ENCODE measurements around the gene SLC26A5.

SLC26A5 gene

GRCh38 chr7:103394566-103394965, 51.4 kb downstream of the SLC26A5 start:
- Histone ChIP-seq H3K9me3 (replicated peaks in 1 of 2; ENCODE audit: control insufficient read depth in 2 of 2, insufficient read depth in 1 of 2, low read depth in 1 of 2, low read length in 2 of 2) (no peaks in the 10 kb centered on the region), H3K79me1 (ENCODE audit: low read depth, low read length) (no peaks in the 10 kb centered on the region), H4K91ac (ENCODE audit: low read depth, low read length, poor library complexity) (no peak overlapping the region), H2AFZ (ENCODE audit: low read length) (no peak overlapping the region), H2AK5ac (ENCODE audit: low read depth, low read length) (no peak overlapping the region), H3K9ac (ENCODE audit: low read depth, low read length, poor library complexity) (no peak overlapping the region), H3K23ac (ENCODE audit: low read depth, low read length, poor library complexity) (no peak overlapping the region), H3K14ac (ENCODE audit: low read length) (no peak overlapping the region), H2BK5ac (ENCODE audit: low read length) (no peak overlapping the region), H3K27me3 (ENCODE audit: control insufficient read depth in 3 of 3, insufficient read depth in 3 of 3, low read depth in 1 of 3, low read length in 3 of 3) (no peaks in the 10 kb centered on the region), H2BK15ac (ENCODE audit: low read length) (no peak overlapping the region), H3K27ac (replicated peaks; ENCODE audit: low read length) (no peak overlapping the region), H3K36me3 (replicated peaks in 1 of 2; ENCODE audit: control insufficient read depth in 2 of 2, insufficient read depth in 2 of 2, low read length in 2 of 2) (no peaks in the 10 kb centered on the region), H3K4me3 (ENCODE audit: low read length in 2 of 2) (no peak overlapping the region), H3K18ac (ENCODE audit: low read length) (no peak overlapping the region), H2BK12ac (ENCODE audit: low read length) (no peak overlapping the region), H3K4me2 (ENCODE audit: insufficient read depth, low read length, poor library complexity, severe bottlenecking) (no peak overlapping the region), H3K4ac (ENCODE audit: low read length) (no peak overlapping the region), H2BK120ac (ENCODE audit: low read depth, low read length) (no peak overlapping the region), H3K4me1 (ENCODE audit: control insufficient read depth in 2 of 2, insufficient read depth in 1 of 2, low read depth in 1 of 2, low read length in 2 of 2) (no peaks in the 10 kb centered on the region), H4K8ac (ENCODE audit: low read depth, low read length) (no peak overlapping the region)
- no peak for DNase-seq (ENCODE audit: low spot score)
- whole genome bisulfite sequencing, 2 donors (ENCODE audit: extremely low coverage in 2 of 2, insufficient read length in 2 of 2, insufficient replicate concordance in 1 of 2): no CpG with 5 or more reads among the region's 4 CpGs

GRCh38 chr7:103391976-103392375, 54.0 kb downstream of the SLC26A5 start:
- Histone ChIP-seq H2BK15ac (ENCODE audit: low read length) (no peak overlapping the region), H2BK5ac (ENCODE audit: low read length) (no peak overlapping the region), H2AFZ (ENCODE audit: low read length) (no peak overlapping the region), H2AK5ac (ENCODE audit: low read depth, low read length) (no peak overlapping the region), H4K91ac (ENCODE audit: low read depth, low read length, poor library complexity) (no peak overlapping the region), H3K4me3 (ENCODE audit: low read length in 2 of 2) (no peak overlapping the region), H3K27ac (replicated peaks; ENCODE audit: low read length) (no peak overlapping the region), H3K4me2 (ENCODE audit: insufficient read depth, low read length, poor library complexity, severe bottlenecking) (no peak overlapping the region), H3K79me1 (ENCODE audit: low read depth, low read length) (no peaks in the 10 kb centered on the region), H3K4me1 (ENCODE audit: control insufficient read depth in 2 of 2, insufficient read depth in 1 of 2, low read depth in 1 of 2, low read length in 2 of 2) (no peaks in the 10 kb centered on the region), H2BK120ac (ENCODE audit: low read depth, low read length) (no peak overlapping the region), H3K23ac (ENCODE audit: low read depth, low read length, poor library complexity) (no peak overlapping the region), H3K14ac (ENCODE audit: low read length) (no peak overlapping the region), H4K8ac (ENCODE audit: low read depth, low read length) (no peak overlapping the region), H3K9ac (ENCODE audit: low read depth, low read length, poor library complexity) (no peak overlapping the region), H3K9me3 (replicated peaks in 1 of 2; ENCODE audit: control insufficient read depth in 2 of 2, insufficient read depth in 1 of 2, low read depth in 1 of 2, low read length in 2 of 2) (no peaks in the 10 kb centered on the region), H3K4ac (ENCODE audit: low read length) (no peak overlapping the region), H2BK12ac (ENCODE audit: low read length) (no peak overlapping the region), H3K27me3 (ENCODE audit: control insufficient read depth in 3 of 3, insufficient read depth in 3 of 3, low read depth in 1 of 3, low read length in 3 of 3) (no peaks in the 10 kb centered on the region), H3K36me3 (replicated peaks in 1 of 2; ENCODE audit: control insufficient read depth in 2 of 2, insufficient read depth in 2 of 2, low read length in 2 of 2) (no peaks in the 10 kb centered on the region), H3K18ac (ENCODE audit: low read length) (no peak overlapping the region)
- DNase-seq (ENCODE audit: low spot score): no peak
- no CpG with 5 or more reads among the region's 2 CpGs for WGBS, 2 donors (ENCODE audit: extremely low coverage in 2 of 2, insufficient read length in 2 of 2, insufficient replicate concordance in 1 of 2)

- H2AFZ ChIP-seq (ENCODE audit: low read length): no peak overlapping the region
- H3K4me1 ChIP-seq (ENCODE audit: control insufficient read depth in 2 of 2, insufficient read depth in 1 of 2, low read depth in 1 of 2, low read length in 2 of 2): no peaks in the 10 kb centered on the region
- no peak overlapping the region for H2AK5ac ChIP-seq (ENCODE audit: low read depth, low read length)
- H3K4ac ChIP-seq (ENCODE audit: low read length): no peak overlapping the region
- no peaks in the 10 kb centered on the region for H3K36me3 ChIP-seq (replicated peaks in 1 of 2; ENCODE audit: control insufficient read depth in 2 of 2, insufficient read depth in 2 of 2, low read length in 2 of 2)
- no peak overlapping the region for H3K4me3 ChIP-seq (ENCODE audit: low read length in 2 of 2)
- no peak overlapping the region for H3K9ac ChIP-seq (ENCODE audit: low read depth, low read length, poor library complexity)
- no peaks in the 10 kb centered on the region for H3K79me1 ChIP-seq (ENCODE audit: low read depth, low read length)
- no peak overlapping the region for H3K4me2 ChIP-seq (ENCODE audit: insufficient read depth, low read length, poor library complexity, severe bottlenecking)
- no peaks in the 10 kb centered on the region for H3K27me3 ChIP-seq (ENCODE audit: control insufficient read depth in 3 of 3, insufficient read depth in 3 of 3, low read depth in 1 of 3, low read length in 3 of 3)
- no peak overlapping the region for H3K14ac ChIP-seq (ENCODE audit: low read length)
- no peak overlapping the region for H4K91ac ChIP-seq (ENCODE audit: low read depth, low read length, poor library complexity)
- no peak for DNase-seq (ENCODE audit: low spot score)
- no peak overlapping the region for H2BK120ac ChIP-seq (ENCODE audit: low read depth, low read length)
- H4K8ac ChIP-seq (ENCODE audit: low read depth, low read length): no peak overlapping the region
- no peak overlapping the region for H2BK15ac ChIP-seq (ENCODE audit: low read length)
- H3K18ac ChIP-seq (ENCODE audit: low read length): no peak overlapping the region
- no peak overlapping the region for H2BK12ac ChIP-seq (ENCODE audit: low read length)
- no peak overlapping the region for H3K27ac ChIP-seq (replicated peaks; ENCODE audit: low read length)
- no CpG with 5 or more reads among the region's 5 CpGs for whole genome bisulfite sequencing, 2 donors (ENCODE audit: extremely low coverage in 2 of 2, insufficient read length in 2 of 2, insufficient replicate concordance in 1 of 2)
- no peak overlapping the region for H3K23ac ChIP-seq (ENCODE audit: low read depth, low read length, poor library complexity)
- H2BK5ac ChIP-seq (ENCODE audit: low read length): no peak overlapping the region
- no peaks in the 10 kb centered on the region for H3K9me3 ChIP-seq (replicated peaks in 1 of 2; ENCODE audit: control insufficient read depth in 2 of 2, insufficient read depth in 1 of 2, low read depth in 1 of 2, low read length in 2 of 2)
These were observed 54.9 kb downstream of the SLC26A5 start for GRCh38 chr7:103391150-103391549.

- H3K18ac ChIP-seq (ENCODE audit: low read length): no peak overlapping the region
- no peak overlapping the region for H2BK12ac ChIP-seq (ENCODE audit: low read length)
- H3K4me3 ChIP-seq (ENCODE audit: low read length in 2 of 2): no peak overlapping the region
- no peak overlapping the region for H2BK15ac ChIP-seq (ENCODE audit: low read length)
- no peak overlapping the region for H2AFZ ChIP-seq (ENCODE audit: low read length)
- H4K8ac ChIP-seq (ENCODE audit: low read depth, low read length): no peak overlapping the region
- H3K4me2 ChIP-seq (ENCODE audit: insufficient read depth, low read length, poor library complexity, severe bottlenecking): no peak overlapping the region
- no peaks in the 10 kb centered on the region for H3K4me1 ChIP-seq (ENCODE audit: control insufficient read depth in 2 of 2, insufficient read depth in 1 of 2, low read depth in 1 of 2, low read length in 2 of 2)
- no peak overlapping the region for H2BK120ac ChIP-seq (ENCODE audit: low read depth, low read length)
- no peak for DNase-seq (ENCODE audit: low spot score)
- H3K36me3 ChIP-seq (replicated peaks in 1 of 2; ENCODE audit: control insufficient read depth in 2 of 2, insufficient read depth in 2 of 2, low read length in 2 of 2): no peaks in the 10 kb centered on the region
- H3K9ac ChIP-seq (ENCODE audit: low read depth, low read length, poor library complexity): no peak overlapping the region
- H2AK5ac ChIP-seq (ENCODE audit: low read depth, low read length): no peak overlapping the region
- no peak overlapping the region for H2BK5ac ChIP-seq (ENCODE audit: low read length)
- no peak overlapping the region for H3K14ac ChIP-seq (ENCODE audit: low read length)
- H4K91ac ChIP-seq (ENCODE audit: low read depth, low read length, poor library complexity): no peak overlapping the region
- no peak overlapping the region for H3K4ac ChIP-seq (ENCODE audit: low read length)
- WGBS, 2 donors (ENCODE audit: extremely low coverage in 2 of 2, insufficient read length in 2 of 2, insufficient replicate concordance in 1 of 2): no CpG with 5 or more reads among the region's 3 CpGs
- H3K27ac ChIP-seq (replicated peaks; ENCODE audit: low read length): no peak overlapping the region
- H3K9me3 ChIP-seq (replicated peaks in 1 of 2; ENCODE audit: control insufficient read depth in 2 of 2, insufficient read depth in 1 of 2, low read depth in 1 of 2, low read length in 2 of 2): no peaks in the 10 kb centered on the region
- H3K27me3 ChIP-seq (ENCODE audit: control insufficient read depth in 3 of 3, insufficient read depth in 3 of 3, low read depth in 1 of 3, low read length in 3 of 3): no peaks in the 10 kb centered on the region
- H3K79me1 ChIP-seq (ENCODE audit: low read depth, low read length): no peaks in the 10 kb centered on the region
- no peak overlapping the region for H3K23ac ChIP-seq (ENCODE audit: low read depth, low read length, poor library complexity)
These were observed 56.7 kb downstream of the SLC26A5 start for GRCh38 chr7:103389263-103389662.

Data from neuronal stem cell (in vitro differentiated cells).